HepG2 (cell line): Measurements from ENCODE around the gene EGLN1. TPM values are rescaled to one million over a fixed set of nuclear protein-coding genes. Genes with fewer than 3 reads are reported as not detected.

Experiments
- ARID2 ChIP-seq: sonication (generic); formaldehyde crosslinking; IDR thresholded peaks from 2 replicates; pipeline ENCODE4 v1.8.1; 2022; ENCODE audit warnings: mild to moderate bottlenecking, missing genetic modification reagents, borderline replicate concordance
- HBP1 ChIP-seq: IDR thresholded peaks from 2 replicates; pipeline ENCODE4 v1.6.1; 2016; ENCODE audit warnings: low read depth, control low read depth
- HNF4A ChIP-seq: sonication (generic); formaldehyde crosslinking; IDR thresholded peaks from 2 replicates; pipeline ENCODE4 v1.4.0; 2020; ENCODE audit warnings: missing genetic modification reagents
- KAT7 ChIP-seq: IDR thresholded peaks from 2 replicates; pipeline ENCODE4 v1.6.1; 2018; ENCODE audit warnings: borderline replicate concordance, missing compliant biosample characterization
- NFE2L2 ChIP-seq: fragments of 150-350 bp; IDR thresholded peaks from 2 replicates; pipeline ENCODE4 v1.6.1; 2014; ENCODE audit warnings: low read length
- PHF8 ChIP-seq: sonication (generic); formaldehyde crosslinking; IDR thresholded peaks from 2 replicates; pipeline ENCODE4 v1.5.0; 2020; ENCODE audit warnings: missing genetic modification reagents
- POLR2A ChIP-seq, 2 experiments: IDR thresholded peaks; 2 replicates each; pipeline ENCODE4 v1.6.1; 2011; ENCODE audit warnings: low read depth in 2 of 2, low read length in 2 of 2, mild to moderate bottlenecking in 1 of 2, moderate library complexity in 1 of 2; ENCODE audit not compliant: insufficient read depth in 1 of 2
- SALL1 ChIP-seq: sonication (generic); formaldehyde crosslinking; IDR thresholded peaks from 2 replicates; pipeline ENCODE4 v1.8.0; 2022; ENCODE audit warnings: mild to moderate bottlenecking, missing genetic modification reagents
- ZBTB21 ChIP-seq: sonication (generic); formaldehyde crosslinking; IDR thresholded peaks from 2 replicates; pipeline ENCODE4 v1.4.0; 2020; ENCODE audit warnings: missing genetic modification reagents
- ZBTB37 ChIP-seq: sonication (generic); formaldehyde crosslinking; IDR thresholded peaks from 2 replicates; pipeline ENCODE4 v1.4.0; 2020; ENCODE audit warnings: mild to moderate bottlenecking, missing genetic modification reagents
- ZKSCAN1 ChIP-seq: fragments of 150-350 bp; IDR thresholded peaks from 2 replicates; pipeline ENCODE4 v1.6.1; 2014; ENCODE audit warnings: low read length
- ZNF20 ChIP-seq: sonication (generic); formaldehyde crosslinking; IDR thresholded peaks from 2 replicates; pipeline ENCODE4 v1.4.0; 2020; ENCODE audit warnings: mild to moderate bottlenecking, moderate library complexity, missing genetic modification reagents
- ZNF232 ChIP-seq: sonication (generic); formaldehyde crosslinking; IDR thresholded peaks from 2 replicates; pipeline ENCODE4 v1.4.0; 2020; ENCODE audit warnings: missing genetic modification reagents, borderline replicate concordance
- ZNF34 ChIP-seq: sonication (generic); formaldehyde crosslinking; IDR thresholded peaks from 2 replicates; pipeline ENCODE4 v1.4.0; 2020; ENCODE audit warnings: mild to moderate bottlenecking, missing genetic modification reagents, borderline replicate concordance
- ZNF407 ChIP-seq: sonication (generic); formaldehyde crosslinking; IDR thresholded peaks from one replicate; pipeline ENCODE4 v1.5.1; 2020; ENCODE audit warnings: mild to moderate bottlenecking, missing genetic modification reagents; ENCODE audit errors: not compliant biosample characterization
- ZNF589 ChIP-seq: sonication (generic); formaldehyde crosslinking; conservative IDR thresholded peaks from 2 replicates; pipeline ENCODE4 v1.8.0; 2022; ENCODE audit warnings: mild to moderate bottlenecking, moderate library complexity, missing genetic modification reagents
- ZNF777 ChIP-seq: sonication (generic); formaldehyde crosslinking; IDR thresholded peaks from 2 replicates; pipeline ENCODE4 v1.4.0; 2020; ENCODE audit warnings: missing genetic modification reagents
- ZSCAN30 ChIP-seq: sonication (generic); formaldehyde crosslinking; IDR thresholded peaks from 2 replicates; pipeline ENCODE4 v1.5.0; 2020; ENCODE audit warnings: mild to moderate bottlenecking, missing genetic modification reagents
- polyA plus RNA-seq, 8 experiments: library from polyadenylated mRNA; depleted of rRNA in 3 of 8; stranded (reverse) in 7 of 8; unstranded in 1 of 8; fragments of >200 nt; fragmentation: Illumina TruSeq in 4 of 8; extraction: Trizol in 4 of 8; gene quantifications; 2 replicates each; pipeline versions ENCODE4 v1.2.1 to v1.2.3, GENCODE V29; 2011 to 2016; ENCODE audit warnings: low read depth in 4 of 8, missing spikeins in 1 of 8, mixed read lengths in 1 of 8; ENCODE audit not compliant: insufficient read depth in 1 of 8
- total RNA-seq, 5 experiments: library from RNA; depleted of rRNA; stranded (reverse); fragments of >200 nt; fragmentation: Illumina TruSeq; extraction: Trizol; gene quantifications; 2 replicates each; pipeline ENCODE4 v1.2.3, GENCODE V29; 2016; ENCODE audit warnings: low read depth in 1 of 5

The EGLN1 gene
- total and polyA plus RNA-seq, 2 of the 13 experiments (the other 11 are each of a cell fraction or from before 2014, with no cell fraction given), result 34.4 to 44.1 TPM

GRCh38 chr1:231338270-231339128 lies 83.6 kb downstream of the EGLN1 start, which contains the start of gene SPRTN (continued):
- TF ChIP-seq ZNF407 (CRISPR knock-in tag) (no peak), ZKSCAN1 (no peak), ZNF232 (CRISPR knock-in tag) (0 out of 2 replicates have a peak, but pooled peaks have one; percentile 73), SALL1 (peak; percentile 60; the same call in 1 of the 2 replicates), ZBTB37 (CRISPR knock-in tag) (peak; percentile 68; the same call in 1 of the 2 replicates), HBP1 (CRISPR knock-in tag) (0 out of 2 replicates have a peak, but pooled peaks have one; percentile 7), NFE2L2 (no peak), ZBTB21 (CRISPR knock-in tag) (no peak), ZNF777 (peak; percentile 79; the same call in 1 of the 2 replicates), ZNF20 (CRISPR knock-in tag) (0 out of 2 replicates have a peak, but pooled peaks have one; percentile 32), ZNF589 (CRISPR knock-in tag) (0 out of 2 replicates have a peak, but pooled peaks have one; percentile 1), ZSCAN30 (CRISPR knock-in tag) (peak; percentile 39; the same call in 1 of the 2 replicates), PHF8 (CRISPR knock-in tag) (peak; percentile 62), ZNF34 (CRISPR knock-in tag) (0 out of 2 replicates have a peak, but pooled peaks have one; percentile 7), POLR2A (IDR thresholded peaks at IDR 0.05; ENCODE audit: insufficient read depth in 1 of 2, low read depth in 2 of 2, low read length in 2 of 2) (peak; percentile 10 to 70; a peak in 3 of 4 replicates), ARID2 (no peak), HNF4A (CRISPR knock-in tag) (no peak), KAT7 (peak; percentile 59; the same call in 1 of the 2 replicates)
